ENCODE results near the gene UBASH3B.

DNA sequence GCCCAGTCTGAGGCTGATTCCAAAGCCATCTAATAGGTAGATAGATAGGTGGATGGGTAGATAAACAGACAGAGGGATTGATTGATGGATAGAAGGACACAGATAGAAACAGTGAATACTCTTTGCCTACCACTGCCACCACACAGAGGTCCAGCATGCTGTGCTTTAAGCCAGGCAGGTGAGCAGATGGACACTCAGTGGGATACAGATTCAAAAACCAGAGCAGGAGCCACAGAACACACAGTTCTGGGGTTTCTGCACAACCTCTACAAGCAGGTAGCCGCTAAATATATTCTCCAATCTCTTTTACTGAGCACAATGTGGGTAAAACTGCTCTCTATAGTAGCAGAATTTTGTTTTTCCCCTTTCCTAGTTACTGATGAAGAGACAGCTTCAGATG lies 206.6 kb downstream of the UBASH3B start:
- TF ChIP-seq, protein P1, sequence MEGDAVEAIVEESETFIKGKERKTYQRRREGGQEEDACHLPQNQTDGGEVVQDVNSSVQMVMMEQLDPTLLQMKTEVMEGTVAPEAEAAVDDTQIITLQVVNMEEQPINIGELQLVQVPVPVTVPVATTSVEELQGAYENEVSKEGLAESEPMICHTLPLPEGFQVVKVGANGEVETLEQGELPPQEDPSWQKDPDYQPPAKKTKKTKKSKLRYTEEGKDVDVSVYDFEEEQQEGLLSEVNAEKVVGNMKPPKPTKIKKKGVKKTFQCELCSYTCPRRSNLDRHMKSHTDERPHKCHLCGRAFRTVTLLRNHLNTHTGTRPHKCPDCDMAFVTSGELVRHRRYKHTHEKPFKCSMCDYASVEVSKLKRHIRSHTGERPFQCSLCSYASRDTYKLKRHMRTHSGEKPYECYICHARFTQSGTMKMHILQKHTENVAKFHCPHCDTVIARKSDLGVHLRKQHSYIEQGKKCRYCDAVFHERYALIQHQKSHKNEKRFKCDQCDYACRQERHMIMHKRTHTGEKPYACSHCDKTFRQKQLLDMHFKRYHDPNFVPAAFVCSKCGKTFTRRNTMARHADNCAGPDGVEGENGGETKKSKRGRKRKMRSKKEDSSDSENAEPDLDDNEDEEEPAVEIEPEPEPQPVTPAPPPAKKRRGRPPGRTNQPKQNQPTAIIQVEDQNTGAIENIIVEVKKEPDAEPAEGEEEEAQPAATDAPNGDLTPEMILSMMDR (IDR thresholded peaks at IDR 0.05), result no peak
- TF ChIP-seq POLR2A (IDR thresholded peaks at IDR 0.05), result no peak
